Skeletal muscle tissue (tissue), 4 donors: Measurements from ENCODE around the gene STEAP4. TPM values are rescaled to one million over a fixed set of nuclear protein-coding genes. Genes with fewer than 3 reads are reported as not detected.
"Not testable (repeated sequence)": the region's sequence is repeated elsewhere in the genome, so short reads cannot be mapped to it uniquely, and the experiment has no call there.

Experiments
- H3K27ac ChIP-seq: one replicate; pipeline ENCODE4 v1.7.0; 2013; ENCODE audit warnings: mild to moderate bottlenecking, low read depth, low read length, inconsistent platforms
- H3K27me3 ChIP-seq, 3 donors: one replicate each; pipeline ENCODE4 v1.7.0; 2013; ENCODE audit warnings: low read length in 3 of 3; ENCODE audit not compliant: control insufficient read depth in 3 of 3, insufficient read depth in 3 of 3
- H3K36me3 ChIP-seq, 3 donors: one replicate each; pipeline ENCODE4 v1.7.0; 2013; ENCODE audit warnings: low read length in 3 of 3; ENCODE audit not compliant: control insufficient read depth in 3 of 3, insufficient read depth in 3 of 3
- H3K4me1 ChIP-seq, 3 donors: one replicate each; pipeline ENCODE4 v1.7.0; 2013; ENCODE audit warnings: low read length in 3 of 3, mild to moderate bottlenecking in 3 of 3; ENCODE audit not compliant: control insufficient read depth in 3 of 3, insufficient read depth in 3 of 3
- H3K4me3 ChIP-seq, 3 donors: one replicate each; pipeline ENCODE4 v1.7.0; 2013; ENCODE audit warnings: low read length in 3 of 3
- H3K9ac ChIP-seq, 3 donors: one replicate each; pipeline ENCODE4 v1.7.0; 2013; ENCODE audit warnings: low read length in 3 of 3, mild to moderate bottlenecking in 3 of 3, moderate library complexity in 2 of 3, low read depth in 1 of 3
- H3K9me3 ChIP-seq, 3 donors: one replicate each; pipeline ENCODE4 v1.7.0; 2013; ENCODE audit warnings: low read length in 3 of 3; ENCODE audit not compliant: control insufficient read depth in 3 of 3
- total RNA-seq: library from RNA; depleted of rRNA; stranded (reverse); fragments of >200 nt; gene quantifications from one replicate; pipeline ENCODE4 v1.2.3, GENCODE V29; 2014
- donor health status: Osteomylitis.

STEAP4 gene
- total RNA-seq, 1 donor from 2014 or later, result 3.7 TPM

DNA sequence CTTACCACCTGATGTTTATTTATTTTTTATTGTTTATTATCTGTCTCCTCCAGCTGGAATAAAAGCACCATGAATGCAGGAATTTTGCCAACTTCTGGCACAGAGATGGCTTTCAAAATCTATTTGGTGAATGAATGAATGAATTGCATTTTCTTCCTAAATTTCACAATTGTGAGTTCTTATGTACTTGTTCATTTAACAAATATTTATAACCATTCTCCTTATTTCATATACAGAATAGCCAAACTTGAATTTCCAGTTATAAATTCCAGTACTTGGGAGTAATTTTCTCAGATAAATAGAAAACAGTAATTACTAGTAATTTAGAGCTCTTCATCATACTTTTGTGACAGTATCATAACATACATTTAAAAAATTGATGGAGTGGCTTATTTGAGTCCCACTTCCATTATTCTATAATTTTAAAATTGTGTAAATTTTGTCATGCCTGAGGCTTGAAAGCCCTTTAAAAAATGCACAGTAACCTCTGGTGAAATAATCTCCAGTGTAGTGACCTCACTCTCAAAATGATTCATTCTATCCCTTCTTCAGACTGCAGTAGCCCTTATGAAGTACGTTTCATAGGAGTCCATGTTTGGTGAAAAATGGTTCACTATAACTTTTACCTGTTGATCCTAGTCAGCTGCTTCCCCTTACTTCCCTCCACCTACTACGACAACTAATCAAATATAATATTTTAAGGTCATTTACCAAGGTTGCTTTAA, 46.9 kb downstream of the STEAP4 start:
- H3K27ac ChIP-seq, result no peak overlapping the region
- H3K36me3 ChIP-seq, result no peaks in the 10 kb centered on the region
- no peak overlapping the region for H3K4me3 ChIP-seq
- H3K9ac ChIP-seq, result no peak overlapping the region
- no peaks in the 10 kb centered on the region for H3K4me1 ChIP-seq
- peaks cover 1 to 6% (median 5%) of the 10 kb centered on the region in 3 donors for H3K9me3 ChIP-seq
- H3K27me3 ChIP-seq, result no peaks in the 10 kb centered on the region

DNA sequence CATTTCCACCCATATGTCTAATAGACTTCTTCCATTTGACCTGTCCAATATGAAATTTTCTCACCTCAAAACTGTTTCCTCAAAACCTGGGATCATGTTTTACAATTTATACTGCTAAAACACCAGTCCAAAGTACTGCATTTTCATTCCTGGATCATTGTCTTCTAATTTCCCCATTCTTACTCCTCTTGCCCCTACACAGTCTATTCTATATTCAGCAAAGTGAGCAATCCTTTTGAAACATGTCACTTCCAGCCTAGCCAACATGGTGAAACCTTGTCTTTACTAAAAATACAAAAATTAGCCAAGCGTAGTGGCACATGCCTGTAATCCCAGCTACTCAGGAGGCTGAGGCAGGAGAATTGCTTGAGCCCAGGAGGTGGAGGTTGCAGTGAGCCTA, 48.4 kb downstream of the STEAP4 start:
- H3K9ac ChIP-seq, H3K36me3 ChIP-seq, H3K4me1 ChIP-seq, H3K27ac ChIP-seq, H3K4me3 ChIP-seq, H3K27me3 ChIP-seq: not testable (repeated sequence)
- H3K9me3 ChIP-seq, result peaks cover 7 to 12% (median 10%) of the 10 kb centered on the region in 3 donors

DNA sequence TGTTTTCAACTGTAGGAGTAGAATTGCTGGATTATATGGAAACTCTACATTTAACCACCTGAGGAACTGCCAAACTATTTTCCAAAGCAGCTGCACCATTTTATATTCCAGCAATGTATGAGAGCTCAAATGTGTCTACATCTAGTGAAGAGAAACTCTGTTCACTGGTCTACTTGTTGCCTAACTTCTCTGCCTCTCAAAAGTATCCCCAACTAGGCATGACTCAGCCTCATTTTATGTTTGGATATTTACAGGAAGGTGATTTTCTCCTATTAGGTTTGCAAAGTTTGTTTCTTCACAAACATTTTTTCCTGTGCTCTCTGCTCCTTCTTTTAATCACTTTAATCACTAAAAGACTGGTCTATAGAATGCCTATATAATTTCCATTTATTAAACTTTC, 49.8 kb downstream of the STEAP4 start:
- H3K4me1 ChIP-seq, result no peaks in the 10 kb centered on the region
- H3K27me3 ChIP-seq, result no peaks in the 10 kb centered on the region
- H3K9ac ChIP-seq, result no peak overlapping the region
- peaks cover 7 to 12% (median 10%) of the 10 kb centered on the region in 3 donors for H3K9me3 ChIP-seq
- no peak overlapping the region for H3K27ac ChIP-seq
- no peaks in the 10 kb centered on the region for H3K36me3 ChIP-seq
- no peak overlapping the region for H3K4me3 ChIP-seq

DNA sequence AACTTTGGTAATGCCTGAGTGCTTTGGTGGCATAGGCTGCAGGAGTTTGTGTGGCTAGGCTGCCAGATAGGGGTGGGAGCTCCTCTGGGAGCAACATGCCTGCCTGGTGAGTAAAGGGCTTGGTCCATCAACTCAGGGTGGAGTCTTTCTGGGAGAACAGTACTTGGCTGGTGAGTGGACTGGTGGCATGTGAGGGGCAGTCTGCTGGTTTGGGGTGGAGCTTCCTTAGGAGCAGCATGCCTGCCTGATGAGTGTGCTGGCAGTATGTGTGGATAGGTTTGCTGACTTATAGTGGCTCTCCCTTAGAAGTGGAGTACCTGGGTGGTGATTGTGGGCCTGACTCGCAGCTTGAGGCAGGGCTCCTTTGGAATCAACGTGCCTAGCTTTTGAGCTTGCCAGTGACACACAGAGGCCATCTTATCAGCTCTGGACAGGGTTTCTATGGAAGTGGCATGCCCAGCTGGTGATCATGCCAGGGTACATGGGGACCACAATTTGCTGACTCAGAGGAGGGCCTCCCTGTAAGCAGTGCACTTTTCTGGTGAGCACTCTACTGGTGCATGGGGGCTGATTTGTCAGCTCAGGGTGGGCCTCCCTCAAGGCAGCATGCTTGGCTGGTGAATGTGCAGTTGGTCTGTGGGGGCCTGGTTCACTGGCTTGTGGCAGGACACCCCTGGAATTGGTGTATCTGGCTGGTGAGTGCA, 51.8 kb downstream of the STEAP4 start:
- peaks cover 7 to 12% (median 10%) of the 10 kb centered on the region in 3 donors for H3K9me3 ChIP-seq
- H3K4me1 ChIP-seq, result no peaks in the 10 kb centered on the region
- H3K27ac ChIP-seq, result no peak overlapping the region
- no peaks in the 10 kb centered on the region for H3K36me3 ChIP-seq
- H3K9ac ChIP-seq, result no peak overlapping the region
- no peak overlapping the region for H3K4me3 ChIP-seq
- no peaks in the 10 kb centered on the region for H3K27me3 ChIP-seq

DNA sequence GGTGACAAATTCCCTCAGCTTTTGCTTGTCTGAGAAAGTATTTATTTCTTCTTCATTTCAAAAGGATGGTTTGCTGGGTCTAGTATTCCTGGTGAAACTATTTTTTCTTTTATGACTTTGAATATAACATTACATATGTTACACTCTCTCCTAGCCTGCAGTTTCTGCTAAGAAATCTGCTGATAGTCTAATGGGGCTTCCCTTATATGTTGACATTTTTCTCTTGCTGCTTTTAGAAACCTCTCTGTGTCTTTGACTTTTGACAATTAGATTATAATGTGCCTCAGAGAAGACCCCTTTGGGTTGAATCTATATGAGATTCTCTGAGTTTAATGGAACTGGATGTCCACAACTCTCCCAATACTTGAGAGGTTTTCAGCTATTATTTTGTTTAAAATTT, 53.1 kb downstream of the STEAP4 start:
- no peak overlapping the region for H3K9ac ChIP-seq
- no peaks in the 10 kb centered on the region for H3K27me3 ChIP-seq

DNA sequence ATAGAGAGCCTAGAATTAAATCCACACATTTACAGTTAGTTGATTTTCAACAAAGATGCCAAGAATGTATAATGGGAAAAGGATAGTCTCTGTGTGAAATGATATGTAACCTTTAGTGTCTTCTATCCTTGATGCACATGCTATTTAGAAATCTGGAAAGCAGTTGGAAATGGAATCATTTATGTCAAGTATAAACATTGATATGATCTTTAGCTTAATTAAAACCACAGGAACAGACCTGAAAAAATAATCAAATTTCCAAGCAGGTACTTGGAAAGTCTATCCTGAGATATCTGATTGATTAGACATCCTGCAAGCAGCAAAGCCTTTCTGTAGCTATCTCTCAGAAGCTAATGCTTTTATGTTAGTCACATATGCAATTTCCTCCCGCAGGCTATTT, 62.4 kb downstream of the STEAP4 start:
- Histone ChIP-seq H3K4me1 (no peaks in the 10 kb centered on the region), H3K9ac (no peak overlapping the region), H3K36me3 (no peaks in the 10 kb centered on the region), H3K27me3 (no peaks in the 10 kb centered on the region), H3K4me3 (no peak overlapping the region), H3K27ac (no peak overlapping the region), H3K9me3 (no peaks in the 10 kb centered on the region)

More for the DNA sequence above, 53.1 kb downstream of the STEAP4 start:
- Histone ChIP-seq H3K27ac (no peak overlapping the region), H3K4me1 (no peaks in the 10 kb centered on the region), H3K36me3 (no peaks in the 10 kb centered on the region), H3K4me3 (no peak overlapping the region), H3K9me3 (peaks cover 7 to 12% (median 10%) of the 10 kb centered on the region in 3 donors)

DNA sequence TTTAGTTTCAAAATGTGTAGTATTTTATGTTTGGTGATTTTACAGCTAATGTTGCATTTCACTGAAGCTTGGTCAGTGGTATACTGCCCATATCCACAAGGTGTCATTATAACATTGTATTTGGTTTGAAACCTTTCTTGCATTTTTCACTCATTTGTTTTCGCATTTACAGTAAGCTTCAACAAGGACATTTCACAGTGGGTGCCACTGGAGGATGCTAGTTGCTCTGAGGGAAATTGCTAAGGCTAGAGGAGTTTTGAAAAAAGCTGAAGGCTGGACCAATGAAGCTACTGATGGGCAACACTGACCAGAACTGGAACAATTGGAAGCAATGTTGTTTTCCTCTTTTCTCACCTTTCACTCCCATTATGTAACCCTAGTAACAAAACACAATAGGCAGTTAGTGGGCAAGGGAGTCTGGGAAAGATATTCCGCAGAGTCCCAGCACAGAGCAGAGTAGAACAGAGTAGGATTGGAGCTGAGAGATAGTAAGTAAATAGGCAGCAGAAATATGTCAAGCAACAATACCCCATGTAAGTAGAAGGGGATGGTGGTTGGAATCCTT, 63.3 kb downstream of the STEAP4 start:
- Histone ChIP-seq H3K27ac (no peak overlapping the region), H3K4me3 (no peak overlapping the region), H3K27me3 (no peaks in the 10 kb centered on the region), H3K4me1 (no peaks in the 10 kb centered on the region), H3K36me3 (no peaks in the 10 kb centered on the region), H3K9ac (no peak overlapping the region), H3K9me3 (no peaks in the 10 kb centered on the region)

DNA sequence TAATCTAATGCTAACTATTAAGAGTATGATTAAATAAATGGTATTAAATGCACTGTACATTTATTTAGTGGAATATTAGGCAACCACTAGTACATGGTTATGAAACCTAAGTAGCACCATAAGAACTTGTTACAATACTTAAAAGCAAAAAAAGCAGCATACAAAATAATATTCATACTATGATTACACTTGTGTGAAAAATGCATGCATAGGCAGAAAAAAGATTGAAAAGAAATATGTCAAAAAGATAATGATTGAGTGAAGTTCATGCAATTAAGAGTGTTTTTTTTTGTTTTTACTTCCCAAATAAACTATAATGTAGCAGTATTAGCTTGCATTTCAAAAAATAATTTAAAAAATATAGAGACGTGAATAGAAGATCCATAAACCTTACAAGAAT, 66.8 kb downstream of the STEAP4 start:
- H3K4me3 ChIP-seq, result no peak overlapping the region
- no peak overlapping the region for H3K27ac ChIP-seq
- H3K27me3 ChIP-seq, result no peaks in the 10 kb centered on the region
- H3K9ac ChIP-seq, result no peak overlapping the region
- H3K9me3 ChIP-seq, result no peaks in the 10 kb centered on the region
- H3K4me1 ChIP-seq, result no peaks in the 10 kb centered on the region
- no peaks in the 10 kb centered on the region for H3K36me3 ChIP-seq

DNA sequence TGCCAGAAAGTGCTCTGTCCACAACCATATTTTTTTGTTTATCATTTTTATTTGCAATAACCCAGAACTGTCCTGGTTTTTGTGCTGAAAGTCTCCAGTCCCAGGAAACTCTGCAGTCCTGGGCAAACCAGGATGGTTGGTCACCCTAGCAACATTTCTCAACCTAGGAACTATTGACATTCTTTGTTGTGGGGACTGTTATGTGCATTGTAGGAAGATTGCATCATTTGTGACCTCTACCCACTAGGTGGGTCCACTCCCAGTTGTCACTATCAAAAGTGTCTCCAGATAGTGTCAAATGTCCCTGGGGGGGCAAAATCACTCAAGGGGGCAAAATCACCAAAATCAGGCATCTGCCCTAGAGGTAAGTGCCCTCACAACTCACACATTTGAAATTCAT, 72.9 kb downstream of the STEAP4 start:
- Histone ChIP-seq H3K4me3 (no peak overlapping the region), H3K36me3 (no peaks in the 10 kb centered on the region), H3K4me1 (no peaks in the 10 kb centered on the region), H3K9me3 (no peaks in the 10 kb centered on the region), H3K27me3 (no peaks in the 10 kb centered on the region), H3K27ac (no peak overlapping the region), H3K9ac (no peak overlapping the region)

DNA sequence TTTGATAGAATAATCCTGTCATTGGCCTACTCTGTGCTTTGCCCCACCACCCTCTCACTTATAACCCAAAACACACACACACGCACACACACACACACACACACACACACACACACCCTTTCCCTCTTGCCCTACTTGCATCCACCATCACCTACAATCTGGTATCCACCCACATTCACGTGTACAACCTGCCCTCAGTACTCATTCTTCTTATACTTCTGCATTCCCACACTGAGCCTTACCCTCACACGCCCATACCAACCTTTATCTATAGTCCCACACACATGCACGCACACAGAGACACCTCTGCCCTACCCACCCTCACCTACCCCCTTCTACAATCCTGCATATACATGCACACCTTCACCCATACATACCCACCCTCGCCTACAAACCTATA, 76.0 kb downstream of the STEAP4 start:
- Histone ChIP-seq H3K36me3 (no peaks in the 10 kb centered on the region), H3K4me3 (no peak overlapping the region), H3K4me1 (no peaks in the 10 kb centered on the region), H3K9ac (no peak overlapping the region), H3K9me3 (no peaks in the 10 kb centered on the region), H3K27me3 (no peaks in the 10 kb centered on the region), H3K27ac (no peak overlapping the region)
